K562 treated with DMSO at 1 percent for 48 hours (cell line): ENCODE results near the gene ZNF772. TPM values are rescaled to one million over a fixed set of nuclear protein-coding genes. Genes with fewer than 3 reads are reported as not detected.

ENCODE experiments used
- total RNA-seq: library from RNA; unstranded; fragments of 300-600 nt; gene quantifications from 2 replicates; pipeline ENCODE4 v1.2.3, GENCODE V29; 2022; ENCODE audit warnings: low replicate concordance; ENCODE audit errors: extremely low read depth

The ZNF772 gene
- not detected in 2 replicates for total RNA-seq

GRCh38 chr19:57477191-57478008, at the start of gene ZNF772:
Gene ZNF772 (minus strand): TSS chr19:57477566. CDS start chr19:57477309, 257 bp downstream.

GRCh38 chr19:57499680-57500395, 22.5 kb upstream of the ZNF772 start, which contains the start of gene ZNF773:
Gene ZNF773 (plus strand): TSS chr19:57499938. CDS start chr19:57500081, 143 bp downstream.

GRCh38 chr19:57487477-57488298, 10.3 kb upstream of the ZNF772 start, which contains the start of gene ZNF419:
Gene ZNF419 (plus strand): TSS chr19:57487750. CDS start chr19:57487951, 201 bp downstream.

GRCh38 chr19:57435062-57435978, 42.0 kb downstream of the ZNF772 start, which contains the start of gene ZNF749:
Gene ZNF749 (plus strand): TSS chr19:57435325. CDS start chr19:57435579, 254 bp downstream.

Other genes starting within 250 kb of the ZNF772 start
- not detected in 2 replicates for gene AURKC, start 246.5 kb downstream of the ZNF772 start, total RNA-seq
- gene ZNF805, start 236.9 kb downstream of the ZNF772 start, total RNA-seq, result not detected in 2 replicates
- gene ZNF460, start 197.1 kb downstream of the ZNF772 start, total RNA-seq, result not detected in 2 replicates
- gene ZNF543, start 157.1 kb downstream of the ZNF772 start, total RNA-seq, result not detected in 2 replicates
- gene ZNF304, start 126.3 kb downstream of the ZNF772 start, total RNA-seq, result not detected in 2 replicates
- gene TRAPPC2B, start 114.0 kb downstream of the ZNF772 start, total RNA-seq, result not detected in 2 replicates
- gene ZNF547, start 114.0 kb downstream of the ZNF772 start, total RNA-seq, result not detected in 2 replicates
- not detected in 2 replicates for gene ZNF548, start 87.7 kb downstream of the ZNF772 start, total RNA-seq
- gene ZNF17, start 66.4 kb downstream of the ZNF772 start, total RNA-seq, result not detected in 2 replicates
- gene ZNF749, start 42.2 kb downstream of the ZNF772 start, total RNA-seq, result not detected in 2 replicates
- gene VN1R1, start 20.4 kb downstream of the ZNF772 start, total RNA-seq, result not detected in 2 replicates
- gene ZNF419, start 10.2 kb upstream of the ZNF772 start, total RNA-seq, result not detected in 2 replicates
- gene ZNF773, start 22.4 kb upstream of the ZNF772 start, total RNA-seq, result not detected in 2 replicates
- not detected in 2 replicates for gene ZNF549, start 49.8 kb upstream of the ZNF772 start, total RNA-seq
- not detected in 2 replicates for gene ZNF550, start 82.3 kb upstream of the ZNF772 start, total RNA-seq
- not detected in 2 replicates for gene ZNF416, start 101.3 kb upstream of the ZNF772 start, total RNA-seq
- gene ZIK1, start 106.6 kb upstream of the ZNF772 start, total RNA-seq, result not detected in 2 replicates
- not detected in 2 replicates for gene ZNF530, start 122.3 kb upstream of the ZNF772 start, total RNA-seq
- not detected in 2 replicates for gene ZNF134, start 136.7 kb upstream of the ZNF772 start, total RNA-seq
- not detected in 2 replicates for gene ZNF211, start 155.6 kb upstream of the ZNF772 start, total RNA-seq
- gene ZSCAN4, start 191.4 kb upstream of the ZNF772 start, total RNA-seq, result not detected in 2 replicates
- not detected in 2 replicates for gene ZNF551, start 204.4 kb upstream of the ZNF772 start, total RNA-seq
- gene ZNF154, start 231.6 kb upstream of the ZNF772 start, total RNA-seq, result not detected in 2 replicates